Measurements from ENCODE around the gene SETDB1.

SETDB1 gene

DNA sequence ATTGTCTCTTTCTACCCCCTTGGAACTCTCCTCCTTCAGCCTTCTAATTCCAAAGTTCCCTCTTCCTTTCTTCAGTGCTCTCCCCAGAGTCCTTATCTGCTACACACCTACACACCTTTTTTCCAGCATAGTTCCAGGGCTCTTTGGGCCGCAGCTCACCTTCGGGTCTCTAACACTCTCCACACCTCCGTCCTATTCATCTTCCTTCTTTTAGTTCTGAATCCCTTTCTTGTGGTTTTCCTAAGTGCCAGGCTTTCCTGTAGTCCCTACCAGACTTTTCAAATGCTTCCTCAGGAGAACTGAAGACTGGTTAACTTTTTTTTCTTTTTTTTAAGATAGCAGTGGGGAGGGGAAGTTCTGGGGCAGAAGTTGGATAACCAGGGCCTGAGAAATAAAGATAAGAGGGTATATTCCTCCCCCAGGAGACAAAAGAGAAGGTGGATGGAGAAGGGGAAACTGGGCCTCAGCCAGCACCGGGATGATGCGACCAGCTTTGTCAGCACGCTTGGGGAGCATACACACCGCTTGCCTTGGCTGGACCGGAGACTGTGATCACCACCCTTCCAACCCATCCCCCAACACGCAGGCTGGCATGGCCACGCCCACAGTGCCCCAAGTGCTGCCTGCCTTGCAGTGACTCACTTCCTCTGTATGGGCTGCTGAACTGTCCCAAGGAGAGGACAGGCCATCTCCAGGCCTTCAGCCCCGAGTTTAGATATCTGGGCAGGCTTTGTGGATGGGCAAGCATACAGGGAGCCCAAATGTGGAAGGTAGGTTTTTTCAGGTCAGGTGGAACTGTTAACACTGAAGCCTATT lies 50.9 kb downstream of the SETDB1 start:
- DNase-seq: peak; percentile 75

DNA sequence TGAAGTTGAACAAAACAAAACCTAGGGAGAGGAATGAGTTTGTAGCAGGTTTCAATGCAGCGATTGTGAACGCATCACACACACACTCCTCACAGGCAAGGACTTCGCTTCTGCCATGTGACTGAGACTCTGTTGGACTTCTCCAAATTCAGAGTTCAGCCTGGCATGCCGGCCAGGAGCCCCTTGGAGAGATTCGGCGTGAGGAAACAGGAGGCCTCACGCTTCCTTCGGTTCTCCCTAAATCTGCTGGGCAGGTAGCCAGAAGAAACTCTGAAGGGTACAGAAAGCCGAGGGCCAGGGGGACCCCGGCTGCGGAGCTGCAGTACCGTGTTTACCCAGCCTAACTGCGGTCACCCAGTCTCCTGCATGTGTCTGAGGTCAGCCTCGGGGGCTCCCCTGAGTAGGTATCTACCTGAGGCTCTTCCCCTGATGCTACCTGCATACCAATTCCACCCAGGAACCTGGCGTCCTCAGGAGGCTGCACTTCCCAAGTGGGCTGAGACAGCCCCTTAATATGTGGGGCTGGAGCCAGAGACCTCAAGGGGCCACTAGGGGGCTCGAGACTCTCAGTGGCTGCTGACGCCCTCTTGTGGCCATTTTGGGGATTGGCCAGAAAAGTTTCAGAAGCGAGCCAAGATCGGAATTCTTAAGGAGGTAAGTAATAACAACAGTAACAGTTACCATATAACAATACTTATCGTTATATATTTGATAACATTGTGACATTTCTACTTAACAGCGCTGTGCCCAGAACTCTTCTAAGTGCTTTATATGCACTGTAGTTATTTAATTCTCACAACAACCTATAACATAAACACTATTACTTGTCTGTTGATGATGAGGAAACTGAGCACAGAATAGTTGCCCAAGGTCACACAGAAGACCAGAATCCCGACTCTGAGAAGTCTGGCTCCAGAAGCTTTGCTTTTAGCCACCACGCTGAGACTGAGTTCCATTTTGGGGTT lies 53.2 kb downstream of the SETDB1 start:
- DNase-seq: peak; percentile 89

DNA sequence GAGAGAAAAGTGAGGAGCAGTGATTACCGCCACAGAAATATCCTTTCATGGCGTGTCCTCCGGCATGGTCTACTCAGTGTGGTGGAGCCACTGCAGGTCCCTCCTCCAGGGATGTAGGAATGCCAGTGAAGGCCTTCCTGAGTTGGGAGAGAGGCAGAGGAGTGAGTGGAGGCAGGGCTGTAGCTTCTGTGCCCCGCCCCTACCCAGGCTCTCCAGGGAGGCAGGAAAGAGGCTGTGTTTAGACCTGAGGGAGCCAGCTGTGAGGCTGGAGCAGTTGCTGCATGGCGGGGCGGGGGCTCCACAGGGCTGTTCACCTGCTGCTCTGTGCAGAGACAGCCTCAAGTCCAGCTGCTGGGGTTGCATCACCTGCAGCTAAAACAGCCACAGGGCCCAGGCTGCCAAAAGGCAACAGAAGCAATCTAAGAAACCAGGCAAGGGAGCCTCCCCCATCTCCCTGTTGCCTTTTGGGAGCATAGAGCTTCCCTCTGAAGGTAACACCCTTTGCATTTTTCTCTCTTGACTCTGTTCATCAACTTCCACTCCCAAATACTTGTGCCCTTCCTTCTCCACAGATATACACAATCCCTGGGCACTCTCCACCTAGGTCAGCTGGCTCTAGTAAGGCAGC lies 55.1 kb downstream of the SETDB1 start:
- DNase-seq: no peak

DNA sequence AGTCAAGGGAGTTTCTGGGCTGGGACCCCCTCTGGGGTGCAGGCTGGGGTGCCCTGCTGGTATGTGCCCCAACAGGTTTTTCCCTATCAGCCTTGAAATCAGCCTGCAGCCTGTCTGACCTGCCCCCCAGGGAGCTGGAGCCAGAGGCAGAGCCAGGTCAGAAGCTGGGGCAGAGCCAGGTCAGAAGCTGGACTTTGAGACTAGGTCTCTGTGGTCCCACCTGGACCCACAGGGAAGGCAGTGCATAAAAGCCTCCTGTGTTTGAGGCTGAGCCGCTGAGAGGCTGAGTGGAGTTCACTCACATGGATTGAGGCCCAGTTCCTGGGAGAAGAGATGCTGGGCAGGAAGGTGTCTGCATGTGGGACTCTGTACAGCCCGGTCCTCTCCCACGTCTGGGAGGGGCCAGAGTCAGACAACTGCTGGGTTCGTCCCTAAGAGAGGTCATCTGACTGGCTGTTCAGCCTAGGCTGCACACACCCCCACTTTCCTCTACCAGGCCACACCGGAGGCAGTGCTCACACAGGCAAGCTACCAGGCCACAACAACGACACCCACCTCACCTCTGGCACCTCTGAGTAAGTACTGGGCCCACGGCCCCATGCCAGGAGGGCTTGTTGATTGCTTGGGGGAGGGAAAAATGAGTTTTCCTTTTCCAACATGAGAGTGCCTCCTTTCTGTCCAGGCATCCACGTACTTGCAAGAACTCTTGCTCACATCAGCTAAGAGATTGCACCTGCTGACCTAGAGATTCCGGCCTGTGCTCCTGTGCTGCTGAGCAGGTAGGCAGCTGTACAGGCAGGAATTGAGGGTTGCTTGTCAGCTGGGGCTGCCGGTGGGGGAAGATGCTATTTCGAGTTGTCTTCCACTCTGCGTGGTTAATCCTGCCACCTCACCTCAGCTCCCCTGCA lies 55.9 kb downstream of the SETDB1 start, which contains the start of gene ANXA9:
TSS of gene ANXA9 (plus strand) at position 488 of the 908 bp plus-strand sequence. CDS start 814 bp downstream, outside the sequence.
- no peak for DNase-seq

DNA sequence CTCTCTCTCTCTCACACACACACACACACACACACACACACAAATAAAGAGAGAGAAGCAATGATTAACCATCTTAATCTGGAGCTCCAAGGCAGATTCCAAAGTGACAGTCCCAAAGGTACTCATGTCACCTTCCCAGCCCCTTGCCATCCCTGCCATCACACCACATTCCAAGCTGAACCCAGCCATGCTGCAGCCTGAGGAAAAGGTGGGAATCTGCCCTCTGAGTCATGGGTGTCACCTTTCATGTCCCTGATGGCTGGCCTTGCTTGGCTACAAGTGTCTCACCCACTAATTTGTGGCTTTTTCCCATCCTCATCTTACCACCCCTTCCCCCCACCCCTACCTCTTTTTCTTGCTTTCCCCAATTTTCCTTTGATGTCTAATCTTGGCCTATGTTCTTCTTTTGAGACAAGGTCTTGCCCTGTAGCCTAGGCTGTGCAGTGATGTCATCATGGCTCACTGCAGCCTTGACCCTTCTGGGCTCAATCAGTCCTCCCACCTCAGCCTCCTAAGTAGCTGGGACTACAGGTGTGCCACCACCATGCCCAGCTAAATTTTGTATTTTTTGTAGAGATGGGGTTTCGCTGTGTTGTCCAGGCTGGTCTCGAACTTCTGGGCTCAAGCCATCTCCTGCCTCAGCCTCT lies 59.1 kb downstream of the SETDB1 start:
- no peak for DNase-seq

DNA sequence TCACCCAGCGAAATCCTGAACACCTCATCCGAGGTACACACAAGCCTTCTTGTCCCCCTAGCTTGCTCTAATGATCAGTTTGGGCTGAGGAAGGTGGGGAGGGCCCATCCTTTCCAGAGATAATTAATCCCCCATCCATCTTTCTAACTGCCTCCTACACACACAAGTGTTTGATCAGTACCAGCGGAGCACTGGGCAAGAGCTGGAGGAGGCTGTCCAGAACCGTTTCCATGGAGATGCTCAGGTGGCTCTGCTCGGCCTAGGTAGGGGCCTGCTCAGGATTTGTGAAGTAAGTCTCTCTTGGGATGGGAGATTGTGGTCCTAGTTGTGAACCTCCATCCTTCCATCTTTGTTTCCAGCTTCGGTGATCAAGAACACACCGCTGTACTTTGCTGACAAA lies 61.8 kb downstream of the SETDB1 start:
- no peak for DNase-seq

DNA sequence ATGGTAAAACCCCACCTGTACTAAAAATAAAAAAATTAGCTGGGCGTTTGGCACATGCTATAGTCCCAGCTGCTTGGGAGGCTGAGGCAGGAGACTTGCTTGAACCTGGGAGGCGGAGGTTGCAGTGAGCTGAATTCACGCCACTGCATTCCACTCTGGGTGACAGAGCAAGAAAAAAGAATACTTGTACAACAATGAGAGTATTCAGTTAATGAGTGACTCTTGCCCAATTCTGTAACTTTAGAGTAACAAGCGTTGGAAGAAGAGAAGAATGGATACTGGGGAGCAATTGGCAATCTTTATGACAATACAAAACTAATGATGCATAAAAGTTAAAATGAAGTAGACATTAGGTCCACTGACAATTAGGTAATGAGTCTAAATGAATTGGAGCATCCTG lies 66.5 kb downstream of the SETDB1 start:
- DNase-seq: no peak

DNA sequence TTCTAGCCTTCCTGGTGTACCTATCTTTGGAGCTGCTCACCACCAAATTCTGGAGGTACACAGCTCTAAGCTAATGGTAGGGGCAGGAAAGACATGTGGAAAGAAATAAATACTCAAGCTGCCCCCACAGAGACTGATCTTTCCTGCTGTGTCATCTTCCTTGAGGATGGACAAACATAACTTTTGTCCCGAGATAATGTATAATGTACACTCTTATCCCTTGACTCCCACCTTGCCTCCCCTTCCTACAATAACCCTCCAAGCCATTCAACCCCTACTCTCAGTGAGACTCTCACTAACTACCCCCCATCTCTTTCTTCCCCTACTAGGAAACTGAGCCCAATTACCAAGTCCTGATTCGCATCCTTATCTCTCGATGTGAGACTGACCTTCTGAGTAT lies 68.1 kb downstream of the SETDB1 start:
- DNase-seq: no peak

DNA sequence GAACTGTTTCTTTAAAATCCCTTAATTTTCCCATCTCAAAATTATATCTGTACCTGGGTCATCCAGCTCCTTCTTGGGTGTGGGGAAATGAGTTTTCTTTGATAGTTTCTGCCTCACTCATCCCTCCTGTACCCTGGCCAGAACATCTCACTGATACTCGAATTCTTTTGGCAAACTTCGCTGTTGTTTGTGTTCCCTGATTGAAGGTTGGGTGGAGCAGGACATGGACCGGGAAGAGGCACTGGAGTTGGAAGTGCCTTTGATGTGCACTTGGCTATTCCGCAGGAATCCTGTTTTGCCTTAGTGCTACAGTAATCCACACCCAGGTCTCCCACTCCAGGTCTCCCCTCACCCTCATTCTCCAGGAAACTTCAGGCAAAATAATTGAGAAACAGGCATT lies 69.3 kb downstream of the SETDB1 start:
- DNase-seq: no peak

DNA sequence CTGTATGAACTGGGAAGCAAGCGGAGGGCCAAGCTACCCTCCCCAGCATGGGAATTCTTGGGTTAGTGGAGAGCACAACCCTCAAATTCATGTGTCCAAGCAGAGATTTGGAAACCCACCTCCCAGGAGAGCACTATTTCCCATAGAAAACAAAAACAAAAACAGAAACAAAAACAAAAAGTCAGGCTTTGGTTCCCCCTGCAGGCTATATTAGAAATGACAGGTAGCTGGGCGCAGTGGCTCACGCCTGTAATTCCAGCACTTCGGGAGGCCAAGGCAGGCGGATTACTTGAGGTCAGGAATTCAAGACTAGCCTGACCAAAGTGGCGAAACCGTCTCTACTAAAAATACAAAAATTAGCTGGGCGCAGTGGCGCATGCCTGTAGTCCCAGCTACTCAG lies 69.7 kb downstream of the SETDB1 start:
- DNase-seq: peak; percentile 28

DNA sequence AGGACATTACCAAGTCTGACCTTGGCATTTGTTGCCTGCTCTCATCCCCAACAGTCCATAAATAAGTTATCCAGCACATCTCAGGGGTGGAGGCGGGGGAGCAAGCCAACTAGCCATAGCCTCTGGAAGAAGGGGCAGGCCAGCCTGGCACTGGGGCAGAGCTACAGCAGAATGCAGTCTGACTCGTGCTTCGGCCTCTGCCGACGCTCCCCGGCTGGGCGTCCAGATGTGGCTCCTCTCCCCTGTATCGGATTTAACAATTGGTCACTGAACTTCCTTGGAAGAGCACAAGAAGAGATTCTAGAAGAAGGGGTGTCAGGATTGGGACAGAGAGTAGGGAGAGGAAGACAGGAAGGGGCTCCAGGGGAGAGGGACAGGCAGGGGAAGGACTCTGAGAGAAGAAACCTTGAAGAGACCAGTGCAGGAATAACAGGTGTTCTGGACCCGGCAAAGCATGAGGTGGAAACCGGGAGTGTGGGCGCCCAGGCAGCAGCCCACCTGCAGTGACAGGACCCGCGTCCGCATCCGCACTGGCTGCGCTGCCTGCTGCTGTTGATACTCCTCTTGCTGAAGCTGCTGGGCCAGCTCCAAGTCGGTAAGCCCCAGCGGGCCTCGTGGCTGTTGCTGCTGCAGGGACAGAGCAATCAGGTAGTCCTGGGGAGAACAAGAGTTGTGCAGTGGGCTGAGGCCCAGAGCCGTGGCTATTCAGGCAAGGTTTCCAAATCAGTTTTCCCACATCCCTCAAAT lies 71.1 kb downstream of the SETDB1 start:
- DNase-seq: no peak

DNA sequence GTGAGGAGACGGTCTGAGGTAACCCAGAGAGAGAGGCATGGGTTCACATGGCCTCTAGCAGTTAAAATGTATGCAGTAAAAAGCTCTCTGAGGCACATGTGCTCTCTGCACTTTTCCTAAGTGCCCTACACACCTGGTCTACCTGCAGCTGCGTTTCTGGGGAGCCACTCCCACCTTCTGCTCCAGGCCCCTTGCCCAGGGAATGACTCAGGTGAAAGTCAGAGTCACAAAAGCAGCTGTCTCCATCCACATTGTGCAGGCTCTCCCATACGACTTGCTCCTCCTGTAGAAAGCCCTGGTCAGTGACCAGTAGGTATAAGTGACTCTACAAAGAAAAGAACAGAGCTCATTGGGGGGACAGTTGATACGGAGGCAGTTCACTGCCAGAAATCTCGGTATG lies 71.8 kb downstream of the SETDB1 start:
- no peak for DNase-seq

DNA sequence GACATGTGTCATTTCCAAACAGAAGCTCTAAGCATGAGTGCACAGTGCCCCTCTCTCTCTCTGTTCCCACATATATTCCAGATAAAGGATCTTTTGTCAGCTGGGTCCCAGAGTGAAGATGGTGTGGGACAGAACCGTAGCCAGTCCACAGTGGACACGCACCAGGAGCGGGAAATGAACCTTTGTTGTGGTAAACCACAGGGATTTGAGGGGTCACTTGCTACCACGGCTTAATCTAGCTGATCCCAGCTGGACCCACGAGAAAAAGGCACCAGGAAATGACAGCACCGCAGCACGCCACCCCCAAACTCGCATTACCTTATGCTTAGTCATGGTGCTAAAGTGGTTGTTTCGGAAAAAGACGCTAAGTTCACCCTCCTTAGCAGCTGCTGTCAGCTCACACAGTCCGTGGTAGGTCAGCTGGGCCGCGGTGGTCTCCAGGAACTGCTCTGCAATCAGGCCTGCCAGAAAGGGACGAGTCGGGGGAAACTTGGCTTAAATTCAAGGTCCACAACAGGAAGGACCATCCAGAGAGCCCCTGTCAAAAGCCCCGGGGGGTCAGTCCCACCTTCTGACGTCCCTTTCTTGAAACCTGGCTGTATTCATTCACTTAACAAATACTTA lies 73.0 kb downstream of the SETDB1 start:
- DNase-seq: no peak

DNA sequence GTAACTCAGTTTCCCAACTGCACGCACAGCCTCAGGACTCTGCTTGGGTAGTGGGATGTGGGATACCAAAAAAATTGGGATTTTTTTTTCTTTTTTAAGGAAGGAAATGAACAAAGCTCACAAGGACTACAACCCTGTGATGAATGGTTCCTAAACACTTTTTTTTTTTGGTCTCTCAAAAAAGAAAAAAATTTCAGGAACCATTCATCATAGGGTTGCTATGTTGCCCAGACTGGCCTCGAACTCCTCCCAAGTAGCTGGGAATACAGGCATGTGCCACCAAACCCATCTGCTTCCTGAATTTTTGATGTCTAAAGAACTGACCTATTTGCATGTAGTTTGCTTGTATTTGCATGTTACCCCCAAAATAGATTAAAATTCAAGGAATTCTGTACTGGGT lies 73.8 kb downstream of the SETDB1 start:
- DNase-seq: no peak

DNA sequence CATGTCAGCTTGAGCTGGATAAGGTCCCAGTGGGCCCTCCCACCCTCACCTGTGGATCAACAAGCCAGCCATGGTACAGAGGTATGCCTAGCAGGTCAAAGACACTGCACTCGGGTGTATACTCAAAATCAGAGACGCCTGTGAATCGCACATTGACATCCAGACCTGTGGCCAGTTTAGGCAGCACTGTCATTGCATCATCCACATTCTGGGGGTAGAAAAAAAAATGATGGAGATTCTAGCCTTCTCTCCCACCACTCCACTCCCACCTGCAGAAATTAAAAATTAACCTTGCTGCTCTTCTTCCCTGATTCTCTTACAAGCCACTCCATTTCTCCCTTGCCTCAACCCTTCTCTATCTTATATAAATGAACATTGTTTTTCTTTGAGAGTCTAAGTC lies 74.2 kb downstream of the SETDB1 start:
- no peak for DNase-seq

DNA sequence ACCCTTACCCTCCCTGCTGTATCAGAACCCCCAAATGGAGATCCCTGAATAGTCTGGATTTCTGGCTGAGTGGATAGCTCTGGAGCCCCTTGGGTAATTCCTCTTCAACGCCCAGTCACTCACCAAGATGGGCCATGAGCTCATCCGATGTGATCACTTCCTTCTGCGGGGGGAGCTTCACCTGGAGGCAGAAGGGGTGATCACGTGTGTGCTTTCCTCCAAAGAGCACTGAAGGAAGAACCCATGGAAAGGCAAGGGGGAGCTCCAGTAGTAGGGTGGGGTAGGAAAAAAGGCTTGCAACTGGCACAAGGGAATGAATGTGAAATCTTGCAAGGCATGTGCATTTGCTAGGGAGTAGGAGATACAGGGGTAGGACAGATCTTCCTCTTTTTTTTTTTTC lies 75.4 kb downstream of the SETDB1 start:
- DNase-seq: no peak

DNA sequence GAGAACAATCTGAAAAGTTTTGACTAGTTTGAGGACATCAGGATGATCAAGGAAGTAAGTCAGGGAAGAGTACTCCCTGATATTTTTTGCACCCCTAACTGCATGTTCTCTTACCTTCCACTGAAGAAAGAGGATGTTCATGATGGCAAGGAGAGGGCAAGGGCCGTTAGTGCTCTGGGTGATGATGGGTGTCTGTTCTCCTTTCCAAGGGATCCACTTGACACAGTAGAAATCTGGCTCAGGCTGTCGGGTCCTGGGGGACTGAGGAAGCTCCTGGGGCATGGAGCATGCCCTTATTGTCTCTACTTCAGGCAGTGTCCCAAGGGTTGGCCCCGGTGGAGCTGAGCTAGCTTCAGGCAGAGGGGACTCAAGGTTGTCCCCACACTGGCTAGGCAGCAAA lies 75.9 kb downstream of the SETDB1 start:
- DNase-seq: no peak

DNA sequence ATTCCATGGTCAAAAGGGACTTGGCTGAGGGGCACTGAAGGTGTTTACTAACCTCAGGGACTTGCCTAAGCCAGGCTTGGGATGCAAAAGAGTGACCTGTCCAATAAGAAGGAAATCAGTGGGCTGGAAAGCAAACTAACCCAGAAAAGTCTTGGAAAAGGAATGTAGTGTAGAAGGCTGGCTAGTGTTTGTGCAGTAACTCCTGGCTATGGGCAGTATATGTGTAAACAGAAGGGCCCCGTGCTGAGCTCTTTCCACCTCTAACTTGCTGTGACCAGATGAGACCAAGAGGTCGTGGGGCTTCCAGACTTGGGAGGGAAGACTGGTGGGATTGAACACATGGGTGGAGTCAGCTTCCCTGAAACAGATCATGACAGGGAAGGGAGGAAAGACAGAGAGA lies 76.4 kb downstream of the SETDB1 start:
- no peak for DNase-seq

DNA sequence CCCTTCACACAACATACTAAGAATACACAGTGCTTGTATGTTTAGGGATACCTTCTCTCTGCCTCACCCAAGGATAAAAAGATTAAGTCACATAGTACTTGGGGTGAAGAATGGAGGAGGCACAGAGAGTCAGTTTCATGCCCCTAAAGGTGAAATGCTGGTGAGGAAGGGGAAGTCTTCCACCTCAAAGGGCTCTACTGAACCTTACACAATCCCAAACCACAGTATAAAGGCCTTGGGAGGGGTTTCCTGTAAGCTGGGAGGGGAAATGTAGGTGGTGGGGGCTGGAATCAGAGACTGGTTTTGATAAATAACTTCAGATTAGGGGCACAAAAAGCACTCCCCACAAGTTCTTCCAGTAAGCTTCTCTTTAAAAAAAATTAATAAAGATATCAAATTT lies 77.0 kb downstream of the SETDB1 start:
- DNase-seq: no peak

DNA sequence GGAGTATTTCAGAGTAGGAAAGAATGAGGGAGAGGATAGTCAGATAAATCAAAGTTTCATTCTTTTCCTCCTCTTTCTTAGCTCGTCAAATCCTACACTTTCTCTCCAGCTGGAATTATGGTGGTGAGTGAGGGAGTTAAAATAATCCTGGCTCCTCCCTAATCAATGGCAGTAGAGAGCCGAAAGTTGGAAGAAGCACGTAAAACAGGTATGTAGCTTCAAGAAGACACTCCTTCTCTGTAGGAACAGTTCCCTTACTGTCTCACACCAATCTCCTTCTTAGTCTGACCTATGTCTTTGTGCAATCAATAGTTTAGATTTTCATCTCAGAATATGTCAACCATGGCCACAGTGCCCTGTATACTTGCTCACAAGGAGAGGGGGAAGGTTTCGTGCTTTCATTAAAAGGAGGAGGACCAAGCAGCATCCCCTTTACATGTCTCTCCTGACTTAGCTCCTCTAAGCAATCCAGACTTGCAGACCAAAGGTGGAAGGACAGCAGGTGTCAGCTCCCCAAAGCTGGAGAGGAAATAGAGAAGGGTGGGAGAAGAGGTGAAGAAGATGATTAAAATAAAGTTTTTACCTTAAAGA lies 79.7 kb downstream of the SETDB1 start:
- no peak for DNase-seq

All from activated naive CD4-positive, alpha-beta T cell treated with Interleukin-2 at 50 U/mL for 16 hours (primary cell).